CD4-positive, alpha-beta T cell treated with Interleukin-17A for 1 hour (primary cell): ENCODE results near the gene NDUFS8.

Source experiments
- DNase-seq: peaks from one replicate; pipeline ENCODE4 v3.0.0-alpha.2; 2020

Gene NDUFS8

DNA sequence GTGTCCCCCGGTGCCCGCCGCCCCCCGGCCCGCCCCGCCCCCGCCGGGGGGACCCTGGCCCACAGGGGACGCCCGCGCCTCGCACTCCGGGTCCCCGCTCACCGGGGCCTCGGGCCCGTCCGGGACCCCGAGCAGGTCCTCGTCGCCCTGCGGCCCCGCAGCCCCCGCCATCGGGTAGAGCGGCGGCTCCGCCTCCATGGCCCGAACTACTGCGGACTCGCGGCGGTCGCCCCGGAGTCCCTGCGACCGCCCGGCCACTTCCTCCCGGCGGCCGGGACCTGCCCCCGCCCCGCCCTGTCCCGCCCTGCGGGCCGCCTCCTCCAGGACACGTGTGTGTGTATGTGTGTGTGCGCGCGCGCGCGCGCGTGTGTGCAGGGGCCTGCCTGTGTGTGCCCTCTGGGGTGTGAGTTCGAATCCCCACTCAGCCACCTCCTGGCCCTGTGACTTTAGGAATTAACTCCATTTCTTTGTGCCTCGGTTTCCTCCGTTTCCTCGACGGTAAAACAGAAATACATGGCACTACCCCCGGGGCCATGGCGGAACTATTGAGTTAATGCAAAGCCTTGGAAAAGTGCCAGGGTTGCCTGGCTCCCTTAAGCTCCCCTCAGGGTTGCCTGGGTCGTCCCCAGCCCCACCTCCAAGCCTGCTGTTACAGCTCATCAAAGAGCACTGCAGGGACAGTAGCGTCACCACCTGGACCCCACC lies 26.5 kb upstream of the NDUFS8 start, which contains the start of gene UNC93B1:
Gene UNC93B1 (minus strand): TSS at position 252 of the 705 bp plus-strand sequence. CDS start 54 bp downstream, at position 198.
- DNase-seq: peak; percentile 85

GRCh38 chr11:68004551-68005335 lies 25.7 kb upstream of the NDUFS8 start:
- no peak for DNase-seq

DNA sequence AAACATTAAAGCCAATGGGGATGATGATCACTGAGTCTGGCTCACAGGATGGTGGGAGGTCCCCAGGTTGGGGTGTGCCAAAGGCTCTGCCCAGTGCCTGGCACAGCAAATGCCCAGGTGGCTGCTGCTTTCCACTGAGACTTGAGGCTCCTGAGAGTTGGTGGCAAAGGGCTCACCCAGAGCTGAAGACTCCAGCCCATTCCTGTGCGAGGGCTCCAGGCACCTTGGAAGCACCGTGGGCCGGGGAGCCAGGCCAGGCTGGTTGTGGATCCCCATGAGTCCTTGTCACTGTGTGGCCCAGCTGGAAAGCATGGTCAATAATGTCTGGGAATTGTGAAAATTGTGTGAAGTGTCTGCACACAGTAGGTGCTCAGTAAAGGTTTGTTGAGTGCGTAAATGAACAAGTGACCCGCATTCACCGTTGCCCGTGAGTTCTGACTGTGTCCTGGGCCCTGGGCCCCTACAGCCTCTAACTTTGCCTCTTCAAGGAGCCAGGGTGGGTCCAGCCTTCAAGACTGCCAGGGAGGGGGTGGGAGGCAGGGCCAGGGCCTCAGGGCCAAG lies 23.8 kb upstream of the NDUFS8 start:
- no peak for DNase-seq

DNA sequence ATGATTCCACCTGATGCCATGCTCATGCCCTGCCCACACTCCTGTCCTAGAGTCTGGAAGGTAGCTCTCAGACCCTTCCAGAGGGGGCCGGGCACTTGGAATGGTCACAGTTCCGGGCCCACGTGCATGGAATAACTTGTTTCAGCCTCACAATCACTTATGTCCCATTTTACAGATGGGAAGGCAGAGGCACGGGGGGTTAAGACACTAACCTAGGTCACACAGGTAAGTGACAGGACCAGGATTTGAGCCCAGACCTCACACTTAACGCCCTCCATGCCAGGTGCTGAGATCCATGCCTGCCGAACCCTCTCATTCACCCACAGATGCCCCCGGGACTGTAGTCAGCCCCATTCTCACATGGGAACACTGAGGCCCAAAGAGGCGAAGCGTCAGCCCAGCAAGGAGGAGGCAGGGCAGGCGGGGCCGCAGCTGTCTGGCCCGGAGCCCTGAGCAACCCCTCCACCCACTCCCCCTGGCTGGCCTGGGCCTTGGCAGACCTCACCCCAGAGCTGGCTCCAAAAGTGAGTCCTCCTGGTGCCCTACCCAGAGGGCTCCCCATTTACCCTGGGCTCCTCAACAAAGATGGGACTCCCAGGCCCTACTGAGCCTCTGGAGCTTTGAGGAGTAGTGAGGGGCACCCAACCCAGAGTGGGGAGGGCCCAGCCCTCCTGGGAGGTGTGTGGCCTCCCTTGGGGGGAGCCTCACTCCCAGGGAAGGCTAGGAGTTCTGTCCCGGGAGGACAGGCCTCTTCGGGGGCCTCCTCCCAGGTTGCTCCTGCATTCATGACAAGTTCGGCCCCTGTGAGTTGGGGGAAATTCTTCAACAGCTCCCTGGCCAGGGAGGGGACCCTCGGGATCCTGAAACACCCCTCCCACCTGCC lies 22.7 kb upstream of the NDUFS8 start:
- no peak for DNase-seq

GRCh38 chr11:68008381-68009337 lies 21.8 kb upstream of the NDUFS8 start:
- no peak for DNase-seq

DNA sequence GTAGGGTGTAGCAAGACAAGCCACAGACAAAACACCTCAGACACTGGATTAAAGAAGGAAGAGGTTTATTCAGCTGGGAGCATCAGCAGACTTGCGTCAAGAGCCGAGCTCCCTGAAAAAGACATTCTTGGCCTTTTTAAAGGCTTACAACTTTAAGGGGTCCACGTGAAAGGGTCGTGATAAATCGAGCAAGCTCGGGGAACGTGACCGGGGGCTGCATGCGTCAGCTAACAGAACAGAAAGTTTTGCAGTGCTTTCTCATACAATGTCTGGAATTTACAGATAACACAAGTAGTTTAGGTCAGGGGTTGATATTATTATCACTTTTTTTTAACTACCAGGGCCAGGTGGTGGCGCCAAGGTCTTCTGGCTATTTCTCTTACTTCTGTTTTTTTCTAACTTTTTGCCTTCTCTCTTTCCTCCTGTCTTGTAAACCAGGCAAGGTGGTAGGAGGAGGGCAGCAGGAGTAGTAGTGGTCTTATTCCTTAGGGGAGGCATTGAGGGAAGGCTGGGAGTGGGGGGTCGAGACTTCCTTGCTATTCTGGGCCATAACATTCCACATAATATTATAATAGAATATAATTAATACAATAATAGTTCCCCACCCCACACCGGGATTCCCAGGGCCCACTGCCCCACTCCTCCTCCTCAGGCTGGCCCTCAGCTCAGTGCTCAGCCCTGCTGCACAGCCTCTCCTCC lies 20.9 kb upstream of the NDUFS8 start:
- DNase-seq: peak; percentile 20

- peak; percentile 15 for DNase-seq
Measured at GRCh38 chr11:68010090-68011041, 20.1 kb upstream of the NDUFS8 start, which contains the start of gene ALDH3B1. Gene ALDH3B1, plus strand, starts transcription at chr11:68010327. Its CDS starts 4,971 bp downstream, at chr11:68015298.

- no peak for DNase-seq
Measured at GRCh38 chr11:68011051-68011943, 19.2 kb upstream of the NDUFS8 start.

- DNase-seq: no peak
Measured at GRCh38 chr11:68012044-68012842, 18.2 kb upstream of the NDUFS8 start.

DNA sequence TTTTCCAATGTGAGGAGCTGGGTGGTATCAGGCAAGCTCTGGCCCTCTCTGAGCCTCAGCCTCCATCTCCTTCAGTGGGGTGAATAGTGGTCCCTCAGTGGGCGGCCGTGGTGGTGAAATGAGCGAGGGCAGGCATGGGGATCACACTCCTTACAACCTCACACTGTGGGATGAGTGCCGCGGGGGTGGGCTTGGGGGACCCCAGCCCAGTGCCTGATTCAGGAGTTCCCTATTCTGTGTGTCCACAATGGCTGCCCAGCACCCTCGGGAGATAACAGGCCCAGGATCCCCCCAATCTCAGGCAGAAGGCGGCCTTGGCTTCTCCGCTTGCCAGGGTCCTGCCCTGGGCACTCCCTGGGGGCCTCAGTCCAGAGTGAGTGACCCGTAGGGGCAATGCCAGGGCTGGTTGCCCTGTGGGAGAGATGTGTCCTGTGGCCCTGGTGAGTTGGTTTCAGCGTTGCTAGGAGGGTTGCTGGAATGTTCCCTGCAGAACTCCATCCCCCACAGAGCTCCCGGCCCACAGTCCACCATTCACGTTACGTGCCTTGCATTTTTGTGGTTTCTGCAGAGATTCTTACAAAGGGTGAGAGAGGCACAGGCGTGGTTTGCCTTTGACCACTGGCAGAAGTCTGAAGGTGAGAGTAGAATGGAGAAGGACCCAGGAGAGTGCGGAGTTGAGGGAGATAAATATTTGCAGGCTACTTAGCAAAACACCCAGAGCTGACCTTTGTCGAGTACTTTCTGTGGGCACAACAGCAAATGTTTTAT lies 17.5 kb upstream of the NDUFS8 start:
- no peak for DNase-seq

GRCh38 chr11:68013611-68014156 lies 16.8 kb upstream of the NDUFS8 start:
- no peak for DNase-seq

- no peak for DNase-seq
Measured at GRCh38 chr11:68014157-68014946, 16.1 kb upstream of the NDUFS8 start.

DNA sequence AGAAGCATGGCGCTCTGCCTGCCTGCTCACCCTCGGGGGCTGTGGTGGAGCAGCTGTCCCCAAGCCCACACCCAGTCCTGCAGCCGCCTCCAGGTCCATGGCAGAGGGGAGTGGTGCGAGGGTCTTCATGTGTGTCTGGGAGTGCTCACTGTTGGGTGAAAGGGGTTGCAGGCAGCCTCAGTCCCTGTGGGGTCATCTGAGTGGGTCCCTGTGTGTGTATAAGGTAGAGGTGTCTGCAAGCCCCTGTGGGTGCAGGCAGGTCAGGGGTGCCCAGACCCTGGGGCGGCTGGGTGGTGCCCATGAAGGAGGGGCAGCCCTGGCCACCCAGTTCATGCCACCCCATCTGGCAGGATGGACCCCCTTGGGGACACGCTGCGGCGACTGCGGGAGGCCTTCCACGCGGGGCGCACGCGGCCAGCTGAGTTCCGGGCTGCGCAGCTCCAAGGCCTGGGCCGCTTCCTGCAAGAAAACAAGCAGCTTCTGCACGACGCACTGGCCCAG lies 15.5 kb upstream of the NDUFS8 start:
- no peak for DNase-seq

DNA sequence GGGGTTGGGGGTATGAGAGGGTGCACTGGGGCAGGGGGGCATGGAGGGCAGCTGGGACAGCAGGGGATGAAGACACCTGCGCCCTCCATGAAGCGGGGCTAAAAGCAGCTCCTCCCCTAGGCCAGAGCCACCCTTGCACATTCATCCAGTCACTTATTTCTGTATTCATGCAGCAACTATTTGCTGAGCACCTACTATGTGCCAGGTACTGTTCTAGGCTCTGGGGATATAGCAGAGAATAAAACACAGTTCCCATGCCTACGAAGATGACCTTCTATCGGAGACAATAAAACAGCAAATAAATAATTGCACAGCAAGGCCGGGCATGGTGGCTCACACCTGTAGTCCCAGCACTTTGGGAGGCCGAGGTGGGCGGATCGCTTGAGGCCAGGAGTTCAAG lies 15.0 kb upstream of the NDUFS8 start:
- DNase-seq: no peak

DNA sequence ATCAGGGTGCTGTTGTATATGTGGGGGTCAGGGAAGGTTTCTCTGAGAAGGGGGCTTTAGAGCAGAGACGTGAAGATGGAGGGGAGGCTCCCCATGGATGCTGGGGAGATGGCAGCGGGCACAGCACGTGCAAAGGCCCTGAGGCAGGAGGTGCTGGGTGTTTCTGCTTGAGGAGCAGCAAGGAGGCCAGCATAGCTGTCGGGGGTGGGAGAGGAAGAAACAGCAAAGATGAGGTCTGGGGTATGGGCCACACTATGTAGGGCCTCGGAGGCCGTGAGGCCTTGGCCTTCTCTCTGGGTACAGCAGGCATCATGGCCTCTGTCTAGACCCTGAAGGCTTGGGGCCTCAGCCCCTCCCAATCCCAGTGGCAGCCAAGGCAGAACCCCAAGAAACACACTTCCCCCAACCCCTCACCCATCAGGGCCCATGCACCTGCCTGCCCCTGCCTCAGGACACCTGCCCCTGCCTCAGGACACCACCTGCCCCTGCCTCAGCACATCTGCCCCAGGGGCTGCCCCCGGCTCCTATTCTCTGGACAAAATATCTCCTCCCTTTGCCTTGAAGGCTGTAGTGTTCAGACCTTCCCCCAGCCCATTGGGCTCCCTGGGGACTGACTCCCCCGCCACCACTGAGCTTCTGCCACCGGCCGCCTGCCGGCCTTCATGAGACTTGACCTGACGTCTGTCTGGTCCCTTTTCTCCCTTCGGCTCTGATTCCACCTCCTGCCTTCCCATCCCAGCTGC lies 14.1 kb upstream of the NDUFS8 start:
- DNase-seq: no peak
